Brain microvascular endothelial cell (primary cell): ENCODE measurements around the gene PRM2.

Source experiments
- DNase-seq: peaks from one replicate; pipeline ENCODE4 v3.0.0-alpha.2; 2020
- H3K27ac ChIP-seq: fragments of 250-450 bp; sonication (Bioruptor Pico); 2 replicates; pipeline ENCODE4 v1.5.1; 2020; ENCODE audit warnings: mild to moderate bottlenecking, moderate library complexity
- H3K27me3 ChIP-seq: fragments of 250-450 bp; sonication (Bioruptor Pico); replicated peaks from 2 replicates; pipeline ENCODE4 v1.5.1; 2020; ENCODE audit warnings: mild to moderate bottlenecking
- H3K36me3 ChIP-seq: fragments of 250-450 bp; sonication (Bioruptor Pico); replicated peaks from 2 replicates; pipeline ENCODE4 v1.5.1; 2020; ENCODE audit warnings: mild to moderate bottlenecking
- H3K4me3 ChIP-seq: 2 replicates; pipeline ENCODE4 v1.5.1; 2011; ENCODE audit warnings: low read depth, mild to moderate bottlenecking, control low read depth, low read length, moderate library complexity
- CTCF ChIP-seq: IDR thresholded peaks from 2 replicates; pipeline ENCODE4 v1.5.1; 2011; ENCODE audit warnings: low read depth, mild to moderate bottlenecking, moderate library complexity, low read length, control low read depth, inconsistent platforms; ENCODE audit errors: missing control alignments
- in situ Hi-C: cut with HindIII; loops from 2 replicates; pipeline ENCODE4 v1.10.0; 2017; ENCODE audit warnings: low sequenced_read_pairs, low pct_ligation_motif_present

The PRM2 gene

DNA sequence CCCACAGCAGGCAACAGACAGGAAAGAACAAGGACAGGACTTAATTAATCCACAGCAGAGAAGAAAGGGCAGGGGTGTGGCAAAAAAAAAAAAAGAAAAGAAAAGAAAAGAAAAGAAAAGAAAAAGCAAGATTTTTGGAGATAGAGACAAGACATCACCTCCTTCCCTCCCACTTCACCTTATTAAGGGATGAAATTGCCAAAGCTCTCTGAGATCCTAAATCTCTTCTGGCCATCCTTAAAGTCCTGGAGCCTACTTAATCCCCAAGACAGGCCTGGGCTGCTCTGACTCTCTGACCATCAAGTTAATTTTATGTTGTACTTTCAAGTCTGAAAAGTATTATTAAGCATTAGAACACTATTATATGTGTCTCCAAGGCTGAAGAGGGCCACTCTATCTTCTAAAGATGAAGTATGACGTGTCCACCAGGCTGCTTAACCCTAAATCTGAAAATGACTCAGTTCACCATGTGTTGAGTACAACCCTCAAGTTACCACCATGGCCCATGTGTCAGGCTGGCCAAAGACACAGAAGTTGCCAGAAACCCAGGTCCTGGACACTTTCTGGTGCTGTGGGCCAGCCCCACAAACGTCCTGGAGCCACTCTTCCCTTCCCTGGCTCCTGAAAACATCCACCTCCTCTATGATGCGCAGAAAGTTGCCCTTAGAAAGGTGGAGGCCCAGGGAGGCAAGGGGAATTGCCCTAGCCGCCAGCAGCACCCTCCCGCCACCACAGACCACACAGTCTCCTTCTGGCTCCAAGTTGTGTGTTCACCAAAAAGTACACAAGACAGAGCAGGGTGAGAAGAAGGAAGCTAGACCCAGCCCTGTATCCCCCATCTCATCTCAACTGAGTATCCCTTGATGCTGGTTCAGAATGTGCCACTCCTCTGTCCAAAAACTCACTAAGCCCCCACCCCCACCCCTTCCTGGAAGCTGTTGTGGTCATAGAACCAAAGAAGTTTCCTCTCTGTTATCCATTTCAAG lies 23.0 kb downstream of the PRM2 start:
- in situ Hi-C loops, result no loop called here

DNA sequence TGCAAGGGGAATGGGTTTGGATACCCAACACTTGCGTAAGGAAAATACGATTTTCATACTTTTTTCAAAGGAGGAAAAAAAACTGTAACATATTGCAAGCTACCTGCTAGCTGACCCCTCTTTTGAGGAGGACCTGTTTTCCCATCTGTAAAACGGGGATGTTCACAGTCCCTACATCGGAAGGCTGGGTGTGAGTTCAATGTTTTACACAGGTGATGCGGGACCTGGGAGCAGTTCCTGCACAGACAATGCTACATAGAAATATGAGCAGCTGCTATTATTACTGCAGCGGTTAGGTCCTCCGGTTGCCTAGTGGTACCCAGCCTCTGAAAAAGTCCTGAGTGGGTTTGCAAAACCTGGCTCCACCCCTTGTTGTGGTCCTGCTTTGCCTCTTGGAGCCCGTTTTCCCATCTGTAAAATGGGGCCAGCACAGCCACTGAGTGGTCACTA lies 23.8 kb downstream of the PRM2 start:
- no peak for TF ChIP-seq CTCF
- in situ Hi-C loops, result no loop called here
- H3K36me3 ChIP-seq, result peaks cover 7% of the 10 kb centered on the region
- no peak for DNase-seq
- H3K27ac ChIP-seq, result no peak overlapping the region
- H3K4me3 ChIP-seq, result no peak overlapping the region
- H3K27me3 ChIP-seq, result no peaks in the 10 kb centered on the region

More for the DNA sequence above, 23.0 kb downstream of the PRM2 start:
- H3K27ac ChIP-seq, result no peak overlapping the region
- no peak for DNase-seq
- peaks cover 7% of the 10 kb centered on the region for H3K36me3 ChIP-seq
- no peaks in the 10 kb centered on the region for H3K27me3 ChIP-seq
- no peak overlapping the region for H3K4me3 ChIP-seq
- no peak for TF ChIP-seq CTCF

GRCh38 chr16:11251525-11252481 lies 24.5 kb downstream of the PRM2 start:
- DNase-seq, result peak; percentile 66
- Histone ChIP-seq H3K4me3 (no peak overlapping the region), H3K36me3 (peaks cover 7% of the 10 kb centered on the region), H3K27me3 (no peaks in the 10 kb centered on the region), H3K27ac (no peak overlapping the region)
- in situ Hi-C loops, result no loop called here
- no peak for TF ChIP-seq CTCF

DNA sequence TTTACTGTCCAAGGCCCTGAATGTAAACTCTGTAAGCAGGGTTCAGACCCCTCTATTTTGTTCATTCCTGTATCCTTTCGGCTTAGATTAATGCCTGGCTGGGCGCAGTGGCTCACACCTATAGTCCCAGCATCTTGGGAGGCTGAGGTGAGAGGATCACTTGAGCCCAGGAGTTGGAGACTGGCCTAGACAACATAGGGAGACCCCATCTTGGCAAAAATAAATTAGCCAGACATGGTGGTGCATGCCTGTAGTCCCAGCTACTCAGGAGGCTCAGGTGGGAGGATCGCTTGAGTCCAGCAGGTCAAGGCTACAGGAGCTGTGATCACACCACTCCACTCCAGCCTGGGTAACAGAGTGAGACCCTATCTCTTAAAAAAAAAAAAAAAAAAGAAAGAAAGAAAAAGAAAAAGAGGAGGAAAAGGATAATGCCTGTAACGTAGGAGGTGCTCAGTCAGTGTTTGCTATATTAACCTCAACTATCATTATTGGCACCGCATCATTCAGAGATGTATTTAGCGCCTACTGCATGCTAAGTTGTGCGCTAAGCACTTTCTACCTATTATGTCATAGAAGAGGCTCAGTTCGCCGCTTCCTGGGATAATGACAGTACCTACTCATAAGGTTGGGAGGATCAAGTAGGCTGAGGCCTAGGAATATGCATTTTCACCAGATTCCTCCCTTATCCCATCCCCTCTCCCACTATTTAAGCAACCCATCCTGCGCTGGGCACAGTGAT lies 25.3 kb downstream of the PRM2 start:
- in situ Hi-C loops, result no loop called here
- H3K4me3 ChIP-seq, result no peak overlapping the region
- DNase-seq, result no peak
- no peaks in the 10 kb centered on the region for H3K27me3 ChIP-seq
- H3K27ac ChIP-seq, result no peak overlapping the region
- TF ChIP-seq CTCF, result no peak
- H3K36me3 ChIP-seq, result peaks cover 7% of the 10 kb centered on the region

GRCh38 chr16:11250091-11250785 lies 26.0 kb downstream of the PRM2 start:
- H3K27me3 ChIP-seq, result no peaks in the 10 kb centered on the region
- DNase-seq, result no peak
- H3K36me3 ChIP-seq, result peaks cover 7% of the 10 kb centered on the region
- in situ Hi-C loops, result no loop called here
- H3K27ac ChIP-seq, result no peak overlapping the region
- H3K4me3 ChIP-seq, result no peak overlapping the region
- TF ChIP-seq CTCF, result no peak
